GM12878 (cell line): Measurements from ENCODE around the gene LBH. TPM values are rescaled to one million over a fixed set of nuclear protein-coding genes. Genes with fewer than 3 reads are reported as not detected.

Experiments
- ATAC-seq: fragments of 200-7000 bp; cut with Tn5 transposase; 3 replicates; pipeline ENCODE4 v1.9.1; 2020; ENCODE audit warnings: mild to moderate bottlenecking, moderate library complexity
- BruUV-seq: library from RNA; stranded (reverse); fragments of 400-500 nt; replicated peaks from 2 replicates; lab custom pipeline; 2021; lab: Mats Ljungman, UMichigan
- CTCF ChIA-PET: fragments of 300-600 bp; sonication (Branson Sonifier 250); formaldehyde crosslinking; extraction: SDS; loops from one replicate; lab custom pipeline; 2021; ENCODE audit warnings: inconsistent platforms; lab: Yijun Ruan, JAX
- POLR2A ChIA-PET: fragments of 350-600 bp; formaldehyde crosslinking; extraction: SDS; loops from one replicate; lab custom pipeline; 2021; ENCODE audit warnings: inconsistent platforms; lab: Charles Lee
- RAD21 ChIA-PET: fragments of 300-600 bp; sonication (Branson Sonifier 250); formaldehyde crosslinking; loops from one replicate; lab custom pipeline; 2023; ENCODE audit warnings: antibody characterized with exemption; ENCODE audit not compliant: unreplicated experiment; lab: Charles Lee
- SMC1A ChIA-PET: fragments of 300-600 bp; sonication (Branson Sonifier 250); formaldehyde crosslinking; loops from one replicate; lab custom pipeline; 2023; ENCODE audit not compliant: unreplicated experiment, uncharacterized antibody; lab: Charles Lee
- DNase-seq: peaks from one replicate; pipeline ENCODE4 v3.0.0-alpha.2; 2011; ENCODE audit warnings: low read depth, low spot score
- FAIRE-seq: peaks from 3 replicates; lab custom pipeline; 2011; peaks lifted over from hg19 to GRCh38; lab: Jason Lieb, UNC
- H2AFZ ChIP-seq: 2 replicates; pipeline ENCODE4 v1.6.0; 2011; ENCODE audit warnings: low read depth, low read length, control low read depth; ENCODE audit not compliant: control insufficient read depth
- H3K27ac ChIP-seq: 2 replicates; pipeline ENCODE4 v1.5.1; 2011; ENCODE audit warnings: control low read depth; ENCODE audit not compliant: control insufficient read depth, insufficient read depth
- H3K27me3 ChIP-seq, 2 experiments: replicated peaks in 1 of 2; 2 replicates each; pipeline versions ENCODE4 v1.6.0 to v1.6.1; 2011; ENCODE audit warnings: low read length in 1 of 2; ENCODE audit not compliant: control insufficient read depth in 2 of 2, insufficient read depth in 2 of 2
- H3K36me3 ChIP-seq, 2 experiments: 2 replicates each; pipeline ENCODE4 v1.5.1; 2011; ENCODE audit warnings: low read length in 1 of 2; ENCODE audit not compliant: control insufficient read depth in 2 of 2, insufficient read depth in 2 of 2
- H3K4me1 ChIP-seq: 2 replicates; pipeline ENCODE4 v1.6.1; 2011; ENCODE audit warnings: mild to moderate bottlenecking, low read length, moderate library complexity, mixed read lengths; ENCODE audit not compliant: control insufficient read depth, insufficient read depth
- H3K4me2 ChIP-seq: 2 replicates; pipeline ENCODE4 v1.6.0; 2011; ENCODE audit warnings: control low read depth; ENCODE audit not compliant: control insufficient read depth, insufficient read depth
- H3K4me3 ChIP-seq: fragments of 200-600 bp; sonication (generic); 2 replicates; pipeline ENCODE4 v1.5.1; 2016
- H3K79me2 ChIP-seq: 2 replicates; pipeline ENCODE4 v1.6.0; 2011; ENCODE audit warnings: low read length; ENCODE audit not compliant: control insufficient read depth, insufficient read depth
- H3K9ac ChIP-seq: 2 replicates; pipeline ENCODE4 v1.8.0; 2011; ENCODE audit warnings: low read length, control low read depth, mixed read lengths; ENCODE audit not compliant: control insufficient read depth, insufficient read depth
- H3K9me3 ChIP-seq: replicated peaks from 3 replicates; pipeline ENCODE4 v1.5.1; 2011; ENCODE audit warnings: mild to moderate bottlenecking, low read length; ENCODE audit not compliant: control insufficient read depth, insufficient read depth
- H4K20me1 ChIP-seq: 2 replicates; pipeline ENCODE4 v1.6.0; 2011; ENCODE audit not compliant: control insufficient read depth, insufficient read depth
- BACH1 ChIP-seq: fragments of 450-650 bp; IDR thresholded peaks from 2 replicates; pipeline ENCODE4 v1.6.1; 2017; ENCODE audit warnings: mild to moderate bottlenecking, borderline replicate concordance
- EGR1 ChIP-seq, 2 experiments: IDR thresholded peaks; 1 replicate in 1 of 2; 2 replicates in 1 of 2; pipeline ENCODE4 v1.6.1; 2011 to 2012; ENCODE audit warnings: low read depth in 2 of 2, low read length in 2 of 2, borderline replicate concordance in 1 of 2, mild to moderate bottlenecking in 1 of 2, moderate library complexity in 1 of 2
- HCFC1 ChIP-seq: fragments of 150-350 bp; IDR thresholded peaks from 2 replicates; pipeline ENCODE4 v1.6.1; 2014; ENCODE audit warnings: low read length
- WGBS: methylation state at CpG from one replicate; pipeline ENCODE4 v1.1.6; 2016; ENCODE audit warnings: low lambda C conversion rate; ENCODE audit not compliant: insufficient replicate concordance, insufficient coverage; ENCODE audit errors: missing lambda C conversion rate; 5-methylcytosine and 5-hydroxymethylcytosine counted together
- in situ Hi-C: fragments of 300-500 bp; cut with MboI; formaldehyde crosslinking; loops from 9 replicates; pipeline ENCODE4 v1.14.3; 2018; ENCODE audit warnings: mixed read lengths
- intact Hi-C: fragments of 100-400 bp; cut with micrococcal nuclease; formaldehyde crosslinking; loops from one replicate; pipeline ENCODE4 v1.14.2; 2022; ENCODE audit not compliant: unreplicated experiment
- polyA plus RNA-seq, 11 experiments: library from polyadenylated mRNA; depleted of rRNA in 4 of 11; unstranded in 6 of 11; stranded (reverse) in 5 of 11; fragments of >200 nt; fragmentation: Nextera tagmentation in 4 of 11; fragmentation: Illumina TruSeq in 1 of 11; extraction: Ambion mirVana in 4 of 11; extraction: Trizol in 1 of 11; gene quantifications; 1 replicate in 1 of 11; 2 replicates in 10 of 11; pipeline versions ENCODE4 v1.2.1 to v1.2.3, GENCODE V29; 2011 to 2016; ENCODE audit warnings: inconsistent platforms in 2 of 11, missing spikeins in 2 of 11, low read depth in 1 of 11
- total RNA-seq, 4 experiments: library from RNA; depleted of rRNA in 3 of 4; stranded (reverse); fragments of >200 nt in 3 of 4; fragmentation: Illumina TruSeq in 1 of 4; extraction: Trizol in 1 of 4; gene quantifications; 2 replicates each; pipeline versions ENCODE4 v1.2.1 to v1.2.3, GENCODE V29; 2013 to 2021
- TF ChIP-seq, protein P1 (sequence below): fragments of 450-650 bp; IDR thresholded peaks from 2 replicates; pipeline ENCODE4 v1.6.1; 2017; ENCODE audit warnings: mild to moderate bottlenecking, moderate library complexity
- TF ChIP-seq, protein P2 (sequence below): fragments of 450-650 bp; IDR thresholded peaks from 2 replicates; pipeline ENCODE4 v1.6.1; 2016; ENCODE audit warnings: mild to moderate bottlenecking

Gene LBH
- total and polyA plus RNA-seq, 10 of the 15 experiments (the other 5 are each of a cell fraction or from before 2014, with no cell fraction given) = 9.3 to 133 (median 34.1) TPM

DNA sequence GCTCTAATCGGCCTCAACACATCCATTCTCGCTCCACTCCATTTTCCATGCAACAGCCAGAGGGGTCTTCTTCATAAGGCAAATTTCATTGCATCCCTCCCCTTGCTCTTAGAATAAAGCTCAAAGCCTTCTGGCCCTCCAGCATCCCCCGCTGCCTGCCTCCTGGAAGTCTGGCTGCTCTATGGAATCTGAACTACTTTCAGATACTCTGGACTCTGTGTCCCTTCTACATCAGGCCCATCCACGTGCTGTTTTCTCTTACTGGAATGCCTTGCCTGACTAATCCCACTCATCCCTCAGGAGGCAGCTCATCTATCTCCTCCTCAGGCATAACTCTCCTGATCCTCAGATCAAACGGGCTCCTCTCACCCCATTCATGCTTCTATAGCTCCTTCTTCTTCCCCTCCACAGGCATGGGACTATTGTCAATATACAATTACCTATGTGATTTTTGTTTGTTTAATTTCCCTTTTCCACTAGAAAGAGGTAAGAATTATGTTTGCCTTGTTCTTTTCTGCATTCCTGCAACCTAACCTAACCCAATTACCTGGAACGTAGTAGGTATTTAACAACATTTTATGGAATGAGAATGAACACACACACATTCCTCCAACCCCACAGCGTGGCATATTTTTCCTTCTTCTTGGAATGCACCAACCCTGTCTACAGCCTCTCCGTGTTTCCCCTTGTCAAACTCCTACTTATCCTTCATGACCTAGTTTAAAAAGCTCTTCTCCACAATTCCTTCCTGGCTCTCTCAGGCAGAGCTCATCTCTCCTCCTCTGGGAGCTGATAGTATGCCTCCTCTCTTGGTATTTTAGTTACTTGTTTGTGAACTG lies 49.5 kb downstream of the LBH start:
- ChIA-PET RAD21 (interaction anchor here (0.9 to 1.4 kb wide), 4 partner anchors 9 to 431 kb away, joined by 3 to 4 read pairs (median 3); no protein-coding TSS in a partner anchor), SMC1A (interaction anchor here (0.6 to 3.5 kb wide), 7 partner anchors 10 to 194 kb away, joined by 3 to 18 read pairs (median 3); no protein-coding TSS in a partner anchor), CTCF (interaction anchor here (0.7 to 3.0 kb wide), 3 partner anchors 12 to 181 kb away, joined by 3 to 11 read pairs (median 3); no protein-coding TSS in a partner anchor)
- H3K27ac ChIP-seq = no peak overlapping the region
- no peak for FAIRE-seq
- no peak overlapping the region for H2AFZ ChIP-seq
- H3K36me3 ChIP-seq = no peaks in the 10 kb centered on the region
- no peaks in the 10 kb centered on the region for H3K27me3 ChIP-seq
- H3K9ac ChIP-seq = no peak overlapping the region
- no peaks in the 10 kb centered on the region for H3K9me3 ChIP-seq
- H3K4me2 ChIP-seq = no peak overlapping the region
- WGBS = 71% methylated on average over 8 of the region's 8 CpGs
- H3K79me2 ChIP-seq = no peaks in the 10 kb centered on the region
- no peaks in the 10 kb centered on the region for H4K20me1 ChIP-seq
- intact Hi-C loops = no loop called here
- TF ChIP-seq EGR1 (IDR thresholded peaks at IDR 0.05; ENCODE audit: borderline replicate concordance in 1 of 2, low read depth in 2 of 2, low read length in 2 of 2) (no peak), BACH1 (no peak), HCFC1 (no peak)
- TF ChIP-seq, protein P1, sequence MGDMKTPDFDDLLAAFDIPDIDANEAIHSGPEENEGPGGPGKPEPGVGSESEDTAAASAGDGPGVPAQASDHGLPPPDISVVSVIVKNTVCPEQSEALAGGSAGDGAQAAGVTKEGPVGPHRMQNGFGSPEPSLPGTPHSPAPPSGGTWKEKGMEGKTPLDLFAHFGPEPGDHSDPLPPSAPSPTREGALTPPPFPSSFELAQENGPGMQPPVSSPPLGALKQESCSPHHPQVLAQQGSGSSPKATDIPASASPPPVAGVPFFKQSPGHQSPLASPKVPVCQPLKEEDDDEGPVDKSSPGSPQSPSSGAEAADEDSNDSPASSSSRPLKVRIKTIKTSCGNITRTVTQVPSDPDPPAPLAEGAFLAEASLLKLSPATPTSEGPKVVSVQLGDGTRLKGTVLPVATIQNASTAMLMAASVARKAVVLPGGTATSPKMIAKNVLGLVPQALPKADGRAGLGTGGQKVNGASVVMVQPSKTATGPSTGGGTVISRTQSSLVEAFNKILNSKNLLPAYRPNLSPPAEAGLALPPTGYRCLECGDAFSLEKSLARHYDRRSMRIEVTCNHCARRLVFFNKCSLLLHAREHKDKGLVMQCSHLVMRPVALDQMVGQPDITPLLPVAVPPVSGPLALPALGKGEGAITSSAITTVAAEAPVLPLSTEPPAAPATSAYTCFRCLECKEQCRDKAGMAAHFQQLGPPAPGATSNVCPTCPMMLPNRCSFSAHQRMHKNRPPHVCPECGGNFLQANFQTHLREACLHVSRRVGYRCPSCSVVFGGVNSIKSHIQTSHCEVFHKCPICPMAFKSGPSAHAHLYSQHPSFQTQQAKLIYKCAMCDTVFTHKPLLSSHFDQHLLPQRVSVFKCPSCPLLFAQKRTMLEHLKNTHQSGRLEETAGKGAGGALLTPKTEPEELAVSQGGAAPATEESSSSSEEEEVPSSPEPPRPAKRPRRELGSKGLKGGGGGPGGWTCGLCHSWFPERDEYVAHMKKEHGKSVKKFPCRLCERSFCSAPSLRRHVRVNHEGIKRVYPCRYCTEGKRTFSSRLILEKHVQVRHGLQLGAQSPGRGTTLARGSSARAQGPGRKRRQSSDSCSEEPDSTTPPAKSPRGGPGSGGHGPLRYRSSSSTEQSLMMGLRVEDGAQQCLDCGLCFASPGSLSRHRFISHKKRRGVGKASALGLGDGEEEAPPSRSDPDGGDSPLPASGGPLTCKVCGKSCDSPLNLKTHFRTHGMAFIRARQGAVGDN = no peak
- TF ChIP-seq, protein P2, sequence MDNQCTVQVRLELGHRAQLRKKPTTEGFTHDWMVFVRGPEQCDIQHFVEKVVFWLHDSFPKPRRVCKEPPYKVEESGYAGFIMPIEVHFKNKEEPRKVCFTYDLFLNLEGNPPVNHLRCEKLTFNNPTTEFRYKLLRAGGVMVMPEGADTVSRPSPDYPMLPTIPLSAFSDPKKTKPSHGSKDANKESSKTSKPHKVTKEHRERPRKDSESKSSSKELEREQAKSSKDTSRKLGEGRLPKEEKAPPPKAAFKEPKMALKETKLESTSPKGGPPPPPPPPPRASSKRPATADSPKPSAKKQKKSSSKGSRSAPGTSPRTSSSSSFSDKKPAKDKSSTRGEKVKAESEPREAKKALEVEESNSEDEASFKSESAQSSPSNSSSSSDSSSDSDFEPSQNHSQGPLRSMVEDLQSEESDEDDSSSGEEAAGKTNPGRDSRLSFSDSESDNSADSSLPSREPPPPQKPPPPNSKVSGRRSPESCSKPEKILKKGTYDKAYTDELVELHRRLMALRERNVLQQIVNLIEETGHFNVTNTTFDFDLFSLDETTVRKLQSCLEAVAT = no peak
- TF ChIP-seq, all 136 proteins: peak for 0
- Histone ChIP-seq H3K4me3 (no peak overlapping the region), H3K4me1 (peaks cover 11% of the 10 kb centered on the region)
- POLR2A ChIA-PET = no interaction called here
- DNase-seq (no peak), ATAC-seq (no peak)
- no TSS peak for BruUV-seq
- in situ Hi-C loops = no loop called here
